GM12874 (cell line): ENCODE measurements around the gene TXNIP.

Experiments used
- CTCF ChIP-seq: IDR thresholded peaks from 2 replicates; pipeline ENCODE4 v1.5.1; 2011; ENCODE audit warnings: low read depth, mild to moderate bottlenecking, control low read depth, low read length, moderate library complexity; ENCODE audit not compliant: insufficient read depth

The TXNIP gene

GRCh38 chr1:146029117-146029516 is 32.7 kb upstream of the TXNIP start:
- no peak for TF ChIP-seq CTCF

- TF ChIP-seq CTCF, result no peak
These were observed 26.2 kb upstream of the TXNIP start for GRCh38 chr1:146022403-146023127.

- no peak for TF ChIP-seq CTCF
These were observed 25.4 kb upstream of the TXNIP start, which contains the start of gene HJV for GRCh38 chr1:146021622-146022402. HJV (minus strand) TSS chr1:146021735; CDS start chr1:146020231, 1,504 bp downstream.

- TF ChIP-seq CTCF, result no peak
These were observed 24.7 kb upstream of the TXNIP start for GRCh38 chr1:146021050-146021445.

- no peak for TF ChIP-seq CTCF
These were observed 24.0 kb upstream of the TXNIP start for GRCh38 chr1:146020058-146021049.

- TF ChIP-seq CTCF, result no peak
These were observed 23.1 kb upstream of the TXNIP start for GRCh38 chr1:146019231-146020057.
